Thoracic aorta (tissue), 2 donors: ENCODE results near the gene SF3B4. TPM values are rescaled to one million over a fixed set of nuclear protein-coding genes. Genes with fewer than 3 reads are reported as not detected.

ENCODE experiments used
- ATAC-seq: fragments of 150-250 bp; one replicate; pipeline ENCODE4 v1.8.0; 2017; ENCODE audit warnings: low read depth; ENCODE audit not compliant: insufficient number of reproducible peaks, low FRiP score
- DNase-seq: peaks from one replicate; pipeline ENCODE4 v3.0.0-alpha.2; 2020; ENCODE audit warnings: low spot score
- H3K27ac ChIP-seq, 2 donors: fragments of 200-600 bp; sonication (generic); 1 replicate in 1 of 2; 2 replicates in 1 of 2; pipeline ENCODE4 v1.5.1; 2016; ENCODE audit warnings: mild to moderate bottlenecking in 2 of 2, moderate library complexity in 2 of 2
- H3K27me3 ChIP-seq: fragments of 200-600 bp; sonication (generic); replicated peaks from 2 replicates; pipeline ENCODE4 v1.6.0; 2016; ENCODE audit warnings: mild to moderate bottlenecking; ENCODE audit not compliant: insufficient read depth
- H3K36me3 ChIP-seq: fragments of 200-600 bp; sonication (generic); one replicate; pipeline ENCODE4 v1.5.1; 2016
- H3K4me1 ChIP-seq, 2 donors: fragments of 200-600 bp; sonication (generic); 1 replicate in 1 of 2; 2 replicates in 1 of 2; pipeline versions ENCODE4 v1.5.1 to v1.6.0; 2016; ENCODE audit warnings: low read depth in 2 of 2, mild to moderate bottlenecking in 1 of 2; ENCODE audit not compliant: control insufficient read depth in 1 of 2
- H3K4me3 ChIP-seq: fragments of 200-600 bp; sonication (generic); 2 replicates; pipeline ENCODE4 v1.5.1; 2016; ENCODE audit warnings: mild to moderate bottlenecking
- H3K9me3 ChIP-seq: fragments of 200-600 bp; sonication (generic); 2 replicates; pipeline ENCODE4 v1.5.1; 2016
- total RNA-seq, 2 donors: library from RNA; depleted of rRNA; stranded (reverse); fragments of >200 nt; gene quantifications; one replicate each; pipeline versions ENCODE4 v1.1.0 to v1.2.3, GENCODE V29; 2016
- TF ChIP-seq, protein P1 (sequence below): fragments of 200-600 bp; sonication (generic); IDR thresholded peaks from one replicate; pipeline ENCODE4 v1.5.1; 2019; ENCODE audit warnings: antibody characterized with exemption

The SF3B4 gene
- total RNA-seq, 2 donors from 2014 or later = 14.5 to 15.4 TPM

- Histone ChIP-seq H3K9me3 (no peaks in the 10 kb centered on the region), H3K4me3 (no peak overlapping the region), H3K27me3 (no peaks in the 10 kb centered on the region), H3K27ac (no peak overlapping the region), H3K36me3 (peaks cover 15% of the 10 kb centered on the region), H3K4me1 (peaks cover 5 to 10% of the 10 kb centered on the region in 2 donors)
- ATAC-seq (no peak), DNase-seq (no peak)
- TF ChIP-seq, protein P1, sequence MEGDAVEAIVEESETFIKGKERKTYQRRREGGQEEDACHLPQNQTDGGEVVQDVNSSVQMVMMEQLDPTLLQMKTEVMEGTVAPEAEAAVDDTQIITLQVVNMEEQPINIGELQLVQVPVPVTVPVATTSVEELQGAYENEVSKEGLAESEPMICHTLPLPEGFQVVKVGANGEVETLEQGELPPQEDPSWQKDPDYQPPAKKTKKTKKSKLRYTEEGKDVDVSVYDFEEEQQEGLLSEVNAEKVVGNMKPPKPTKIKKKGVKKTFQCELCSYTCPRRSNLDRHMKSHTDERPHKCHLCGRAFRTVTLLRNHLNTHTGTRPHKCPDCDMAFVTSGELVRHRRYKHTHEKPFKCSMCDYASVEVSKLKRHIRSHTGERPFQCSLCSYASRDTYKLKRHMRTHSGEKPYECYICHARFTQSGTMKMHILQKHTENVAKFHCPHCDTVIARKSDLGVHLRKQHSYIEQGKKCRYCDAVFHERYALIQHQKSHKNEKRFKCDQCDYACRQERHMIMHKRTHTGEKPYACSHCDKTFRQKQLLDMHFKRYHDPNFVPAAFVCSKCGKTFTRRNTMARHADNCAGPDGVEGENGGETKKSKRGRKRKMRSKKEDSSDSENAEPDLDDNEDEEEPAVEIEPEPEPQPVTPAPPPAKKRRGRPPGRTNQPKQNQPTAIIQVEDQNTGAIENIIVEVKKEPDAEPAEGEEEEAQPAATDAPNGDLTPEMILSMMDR = no peak
Measured at GRCh38 chr1:149903836-149904491, 23.6 kb downstream of the SF3B4 start.

- Histone ChIP-seq H3K4me3 (peak within 1 kb of the TSS; percentile 75), H3K27ac (peak within 1 kb of the TSS; percentile 84 to 89), H3K36me3 (no peaks in the 10 kb centered on the region), H3K9me3 (no peaks in the 10 kb centered on the region), H3K4me1 (peaks cover 5 to 10% of the 10 kb centered on the region in 2 donors), H3K27me3 (no peaks in the 10 kb centered on the region)
- TF ChIP-seq, protein P1 = no peak
- DNase-seq (peak; percentile 75), ATAC-seq (peak; percentile 87)
Measured at GRCh38 chr1:149899460-149900284, 27.9 kb downstream of the SF3B4 start, which contains the start of gene BOLA1. Gene BOLA1, plus strand, starts transcription at chr1:149899568. Its CDS starts 492 bp downstream, at chr1:149900060.

DNA sequence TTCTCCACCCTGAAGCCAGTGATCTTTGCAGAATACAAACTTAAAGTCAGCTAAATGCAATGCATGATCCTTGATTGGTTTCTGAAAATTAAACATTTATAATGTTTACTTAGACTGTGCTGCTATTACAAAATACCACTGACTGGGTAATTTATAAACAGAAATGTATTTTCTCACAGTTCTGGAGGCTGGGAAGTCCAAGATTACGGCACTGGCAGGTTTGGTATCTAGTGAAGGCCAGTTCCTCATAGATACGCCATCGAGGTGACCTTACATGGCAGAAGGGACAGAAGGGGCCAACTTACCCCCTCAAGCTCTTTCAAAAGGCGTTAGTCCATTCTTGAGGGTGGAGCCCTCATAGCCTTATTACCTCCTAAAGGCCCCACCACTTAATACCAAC lies 31.0 kb downstream of the SF3B4 start:
- Histone ChIP-seq H3K9me3 (no peaks in the 10 kb centered on the region), H3K36me3 (no peaks in the 10 kb centered on the region), H3K27me3 (no peaks in the 10 kb centered on the region), H3K4me1 (peaks cover 5 to 10% of the 10 kb centered on the region in 2 donors), H3K4me3 (no peak overlapping the region), H3K27ac (no peak overlapping the region)
- no peak for DNase-seq
- TF ChIP-seq, protein P1 = no peak
- ATAC-seq = no peak

DNA sequence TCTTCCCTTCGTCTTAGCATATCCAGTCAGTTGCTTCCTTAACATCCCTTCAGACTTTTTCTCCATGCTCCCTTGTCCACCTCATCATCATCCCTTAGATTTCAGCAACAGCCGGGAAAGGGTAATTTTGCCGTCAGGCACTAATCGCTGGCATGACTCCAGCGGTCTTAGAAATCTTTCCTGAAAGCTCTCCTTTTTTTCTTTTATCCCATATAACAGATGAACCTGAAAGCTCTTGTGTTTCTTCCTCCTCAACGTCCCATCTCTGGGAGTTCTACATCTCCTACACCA lies 38.7 kb downstream of the SF3B4 start:
- TF ChIP-seq, protein P1 = no peak
- ATAC-seq = no peak
- H3K27me3 ChIP-seq = no peaks in the 10 kb centered on the region
- peaks cover 6 to 12% of the 10 kb centered on the region in 2 donors for H3K4me1 ChIP-seq
- H3K36me3 ChIP-seq = no peaks in the 10 kb centered on the region
- H3K4me3 ChIP-seq = peak overlapping the region; percentile 76
- peak overlapping the region; percentile 88 to 100 for H3K27ac ChIP-seq
- H3K9me3 ChIP-seq = no peaks in the 10 kb centered on the region
- DNase-seq = no peak

DNA sequence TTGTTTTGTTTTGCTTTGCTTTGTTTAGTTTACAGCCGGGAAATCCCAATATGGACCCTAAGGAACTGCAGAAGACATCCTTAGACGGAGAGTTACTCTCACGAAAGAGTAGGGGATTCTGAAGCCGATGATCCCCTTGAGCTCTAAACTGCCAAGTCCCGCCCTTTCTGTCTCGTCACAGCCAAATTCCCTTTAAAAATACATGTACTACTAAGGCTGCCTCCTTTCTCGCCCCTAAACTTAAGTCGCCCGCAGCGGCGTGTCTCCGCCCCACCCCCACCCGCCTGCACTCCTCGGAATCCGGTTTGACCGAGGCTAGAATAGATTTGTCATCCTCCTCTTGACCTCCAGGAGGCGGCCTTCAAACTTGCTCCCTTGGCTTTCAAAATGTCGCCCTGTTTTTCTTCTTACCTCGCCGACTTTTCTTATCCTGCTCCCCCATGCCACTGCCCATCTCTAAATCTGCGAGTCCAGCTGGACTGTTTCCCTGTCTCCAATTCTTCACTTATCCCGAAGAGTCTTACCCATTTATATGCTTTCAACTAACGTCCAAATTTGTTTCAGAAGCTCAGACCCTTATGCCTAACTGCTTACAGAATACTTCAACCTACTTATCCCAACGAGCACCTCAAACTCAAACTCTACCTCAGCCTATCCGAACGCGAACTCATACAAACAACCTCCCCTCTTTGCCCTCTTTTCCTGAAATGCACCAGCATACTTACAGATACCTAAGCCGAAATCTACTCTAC lies 39.2 kb downstream of the SF3B4 start:
- TF ChIP-seq, protein P1 = peak; percentile 60
- no peaks in the 10 kb centered on the region for H3K27me3 ChIP-seq
- DNase-seq = peak; percentile 58
- H3K27ac ChIP-seq = peak overlapping the region; percentile 88 to 100
- peak overlapping the region; percentile 76 for H3K4me3 ChIP-seq
- H3K9me3 ChIP-seq = no peaks in the 10 kb centered on the region
- peaks cover 6 to 17% of the 10 kb centered on the region in 2 donors for H3K4me1 ChIP-seq
- peak; percentile 46 for ATAC-seq
- H3K36me3 ChIP-seq = no peaks in the 10 kb centered on the region
